Activated naive CD4-positive, alpha-beta T cell treated with anti-CD3 and anti-CD28 coated beads, Interleukin-2, amount 50 U/mL, for 24 hours (primary cell): ENCODE measurements around the gene RYK.

ENCODE experiments used
- H3K27ac Mint-ChIP-seq: one replicate; pipeline ENCODE4 v1.8.0; 2021; ENCODE audit warnings: mild to moderate bottlenecking, mixed read lengths
- H3K27me3 Mint-ChIP-seq: one replicate; pipeline ENCODE4 v1.8.0; 2021; ENCODE audit warnings: mixed read lengths
- H3K36me3 Mint-ChIP-seq: one replicate; pipeline ENCODE4 v1.8.0; 2021; ENCODE audit warnings: mixed read lengths
- H3K4me1 Mint-ChIP-seq: one replicate; pipeline ENCODE4 v1.8.0; 2021; ENCODE audit warnings: mixed read lengths
- H3K4me3 Mint-ChIP-seq: one replicate; pipeline ENCODE4 v1.8.0; 2021; ENCODE audit warnings: mild to moderate bottlenecking, mixed read lengths
- H3K9me3 Mint-ChIP-seq: one replicate; pipeline ENCODE4 v1.8.0; 2021; ENCODE audit warnings: mixed read lengths

RYK gene

GRCh38 chr3:134250717-134251220, at the start of gene RYK:
Gene RYK, minus strand, starts transcription at chr3:134250859. Its CDS starts 205 bp downstream, at chr3:134250654.
- H3K4me1 Mint-ChIP-seq = peaks cover 70% of the 10 kb centered on the region

GRCh38 chr3:134299888-134300206, 49.2 kb upstream of the RYK start:
- peaks cover 4% of the 10 kb centered on the region for H3K4me1 Mint-ChIP-seq
- peaks cover 6% of the 10 kb centered on the region for H3K27me3 Mint-ChIP-seq
- H3K27ac Mint-ChIP-seq = no peak overlapping the region
- H3K36me3 Mint-ChIP-seq = no peaks in the 10 kb centered on the region
- H3K4me3 Mint-ChIP-seq = no peak overlapping the region
- H3K9me3 Mint-ChIP-seq = no peaks in the 10 kb centered on the region

More at GRCh38 chr3:134250717-134251220, at the start of gene RYK:
- peak within 1 kb of the TSS; percentile 99 for H3K27ac Mint-ChIP-seq
- peaks cover 8% of the 10 kb centered on the region for H3K36me3 Mint-ChIP-seq
- H3K9me3 Mint-ChIP-seq = no peaks in the 10 kb centered on the region
- no peaks in the 10 kb centered on the region for H3K27me3 Mint-ChIP-seq
- H3K4me3 Mint-ChIP-seq = peak within 1 kb of the TSS; percentile 95

GRCh38 chr3:134299185-134299887, 48.7 kb upstream of the RYK start:
- Mint-ChIP-seq H3K27me3 (peaks cover 5% of the 10 kb centered on the region), H3K27ac (peak overlapping the region; percentile 81), H3K4me1 (peaks cover 4% of the 10 kb centered on the region), H3K36me3 (no peaks in the 10 kb centered on the region), H3K4me3 (no peak overlapping the region), H3K9me3 (no peaks in the 10 kb centered on the region)

GRCh38 chr3:134298249-134298648, 47.6 kb upstream of the RYK start:
- Mint-ChIP-seq H3K27me3 (peaks cover 4% of the 10 kb centered on the region), H3K36me3 (no peaks in the 10 kb centered on the region), H3K4me3 (no peak overlapping the region), H3K27ac (no peak overlapping the region), H3K9me3 (no peaks in the 10 kb centered on the region), H3K4me1 (peaks cover 4% of the 10 kb centered on the region)

GRCh38 chr3:134296616-134297015, 46.0 kb upstream of the RYK start:
- Mint-ChIP-seq H3K4me1 (peaks cover 4% of the 10 kb centered on the region), H3K36me3 (no peaks in the 10 kb centered on the region), H3K9me3 (no peaks in the 10 kb centered on the region), H3K4me3 (no peak overlapping the region), H3K27ac (no peak overlapping the region), H3K27me3 (peaks cover 4% of the 10 kb centered on the region)

- H3K4me3 Mint-ChIP-seq = no peak overlapping the region
- peaks cover 4% of the 10 kb centered on the region for H3K27me3 Mint-ChIP-seq
- no peaks in the 10 kb centered on the region for H3K36me3 Mint-ChIP-seq
- H3K9me3 Mint-ChIP-seq = no peaks in the 10 kb centered on the region
- H3K27ac Mint-ChIP-seq = no peak overlapping the region
- peaks cover 4% of the 10 kb centered on the region for H3K4me1 Mint-ChIP-seq
These were observed 45.3 kb upstream of the RYK start for GRCh38 chr3:134295930-134296329.

GRCh38 chr3:134294302-134295280, 43.9 kb upstream of the RYK start:
- Mint-ChIP-seq H3K27ac (no peak overlapping the region), H3K4me3 (no peak overlapping the region), H3K9me3 (no peaks in the 10 kb centered on the region), H3K4me1 (peaks cover 8% of the 10 kb centered on the region), H3K27me3 (peaks cover 4% of the 10 kb centered on the region), H3K36me3 (no peaks in the 10 kb centered on the region)

- Mint-ChIP-seq H3K4me1 (peaks cover 3% of the 10 kb centered on the region), H3K36me3 (no peaks in the 10 kb centered on the region), H3K27me3 (peaks cover 9% of the 10 kb centered on the region), H3K4me3 (no peak overlapping the region), H3K9me3 (no peaks in the 10 kb centered on the region), H3K27ac (no peak overlapping the region)
These were observed 40.9 kb upstream of the RYK start for GRCh38 chr3:134291319-134292254.

- H3K27me3 Mint-ChIP-seq = peaks cover 4% of the 10 kb centered on the region
- no peaks in the 10 kb centered on the region for H3K9me3 Mint-ChIP-seq
- peaks cover 3% of the 10 kb centered on the region for H3K4me1 Mint-ChIP-seq
- no peaks in the 10 kb centered on the region for H3K36me3 Mint-ChIP-seq
- no peak overlapping the region for H3K4me3 Mint-ChIP-seq
- H3K27ac Mint-ChIP-seq = no peak overlapping the region
These were observed 36.9 kb upstream of the RYK start for GRCh38 chr3:134287512-134287911.

GRCh38 chr3:134284438-134284837, 33.8 kb upstream of the RYK start:
- Mint-ChIP-seq H3K9me3 (no peaks in the 10 kb centered on the region), H3K4me3 (no peak overlapping the region), H3K27ac (no peak overlapping the region), H3K4me1 (no peaks in the 10 kb centered on the region), H3K36me3 (no peaks in the 10 kb centered on the region), H3K27me3 (peaks cover 8% of the 10 kb centered on the region)

- no peak overlapping the region for H3K27ac Mint-ChIP-seq
- peaks cover 4% of the 10 kb centered on the region for H3K27me3 Mint-ChIP-seq
- H3K4me1 Mint-ChIP-seq = no peaks in the 10 kb centered on the region
- no peaks in the 10 kb centered on the region for H3K36me3 Mint-ChIP-seq
- no peak overlapping the region for H3K4me3 Mint-ChIP-seq
- H3K9me3 Mint-ChIP-seq = no peaks in the 10 kb centered on the region
These were observed 32.0 kb upstream of the RYK start for GRCh38 chr3:134282659-134283047.

GRCh38 chr3:134281912-134282658, 31.4 kb upstream of the RYK start:
- no peak overlapping the region for H3K4me3 Mint-ChIP-seq
- no peak overlapping the region for H3K27ac Mint-ChIP-seq
- peaks cover 4% of the 10 kb centered on the region for H3K27me3 Mint-ChIP-seq

GRCh38 chr3:134279466-134279865, 28.8 kb upstream of the RYK start:
- no peak overlapping the region for H3K27ac Mint-ChIP-seq
- no peak overlapping the region for H3K4me3 Mint-ChIP-seq
- no peaks in the 10 kb centered on the region for H3K9me3 Mint-ChIP-seq
- peaks cover 7% of the 10 kb centered on the region for H3K27me3 Mint-ChIP-seq
- H3K36me3 Mint-ChIP-seq = no peaks in the 10 kb centered on the region
- no peaks in the 10 kb centered on the region for H3K4me1 Mint-ChIP-seq

More at GRCh38 chr3:134281912-134282658, 31.4 kb upstream of the RYK start:
- H3K4me1 Mint-ChIP-seq = no peaks in the 10 kb centered on the region
- no peaks in the 10 kb centered on the region for H3K9me3 Mint-ChIP-seq
- no peaks in the 10 kb centered on the region for H3K36me3 Mint-ChIP-seq

- H3K4me3 Mint-ChIP-seq = no peak overlapping the region
- H3K27me3 Mint-ChIP-seq = peaks cover 7% of the 10 kb centered on the region
- H3K9me3 Mint-ChIP-seq = no peaks in the 10 kb centered on the region
- H3K36me3 Mint-ChIP-seq = no peaks in the 10 kb centered on the region
- H3K27ac Mint-ChIP-seq = no peak overlapping the region
- H3K4me1 Mint-ChIP-seq = no peaks in the 10 kb centered on the region
These were observed 26.5 kb upstream of the RYK start for GRCh38 chr3:134277066-134277660.
